GM12865 (cell line): ENCODE results near the gene OR51E1.

Source experiments
- DNase-seq: peaks from one replicate; pipeline ENCODE4 v3.0.0; 2010; ENCODE audit warnings: low read depth
- H3K4me3 ChIP-seq: 2 replicates; pipeline ENCODE4 v1.5.1; 2011; ENCODE audit warnings: mild to moderate bottlenecking, low read depth, low read length, control low read depth
- CTCF ChIP-seq: IDR thresholded peaks from 2 replicates; pipeline ENCODE4 v1.5.1; 2011; ENCODE audit warnings: low read length, control low read depth, low read depth, inconsistent platforms; ENCODE audit not compliant: insufficient read depth; ENCODE audit errors: missing control alignments

The OR51E1 gene

DNA sequence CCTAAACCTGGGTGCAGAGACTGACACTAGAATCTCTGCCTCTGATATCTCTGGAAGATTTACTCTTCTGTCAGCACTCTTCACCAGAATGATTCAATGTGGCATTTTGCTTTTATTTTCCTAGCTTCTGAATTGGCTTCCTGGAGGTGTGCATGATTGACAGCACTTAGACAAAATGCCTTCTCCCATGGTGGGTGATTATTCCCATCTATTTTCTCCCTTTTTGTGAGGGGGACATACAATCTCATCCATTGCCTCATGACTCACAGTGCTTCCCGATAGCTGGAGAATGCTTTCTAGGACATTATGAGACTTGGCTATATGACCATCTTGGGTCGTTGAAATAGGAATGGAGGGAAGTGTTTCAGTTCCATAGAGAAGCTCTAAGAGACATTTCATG lies 31.8 kb upstream of the OR51E1 start:
- DNase-seq = no peak
- no peak for TF ChIP-seq CTCF
- no peak overlapping the region for H3K4me3 ChIP-seq

DNA sequence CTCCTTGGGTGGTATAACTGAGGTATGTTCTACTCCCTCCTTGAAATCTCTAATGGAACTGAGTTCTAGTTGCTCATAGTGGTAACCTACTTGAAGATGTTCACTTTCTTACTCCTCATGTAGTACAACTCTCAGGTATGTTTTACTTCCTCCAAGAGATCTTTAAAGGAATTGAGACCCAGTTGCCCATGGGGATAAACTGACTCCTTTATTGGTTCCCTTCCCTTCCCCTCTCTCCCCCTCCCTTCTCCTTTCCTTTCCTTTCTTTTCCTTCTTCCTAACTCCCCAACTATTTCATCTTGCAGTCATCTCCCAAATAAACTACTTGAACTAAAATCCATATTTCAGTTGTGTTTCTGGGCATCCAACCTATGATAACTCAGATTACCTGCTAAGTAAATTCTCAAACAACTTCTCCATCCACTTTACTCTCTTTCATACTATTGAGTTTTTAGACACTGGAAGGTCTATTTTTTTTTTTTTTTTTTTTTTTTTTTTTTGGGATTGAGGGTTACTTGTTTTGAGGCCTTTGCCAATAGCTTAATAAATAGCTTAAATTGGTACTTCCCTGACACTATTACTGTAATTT lies 27.8 kb upstream of the OR51E1 start:
- TF ChIP-seq CTCF = no peak
- no peak overlapping the region for H3K4me3 ChIP-seq
- no peak for DNase-seq

GRCh38 chr11:4619514-4619913 lies 24.3 kb upstream of the OR51E1 start:
- no peak for TF ChIP-seq CTCF
- no peak for DNase-seq
- no peak overlapping the region for H3K4me3 ChIP-seq

- H3K4me3 ChIP-seq = no peak overlapping the region
- peak; percentile 77 for DNase-seq
- peak; percentile 63 for TF ChIP-seq CTCF
Observed at GRCh38 chr11:4626207-4627099, 17.3 kb upstream of the OR51E1 start.

GRCh38 chr11:4636136-4636535 lies 7.6 kb upstream of the OR51E1 start:
- DNase-seq = no peak
- TF ChIP-seq CTCF = no peak

GRCh38 chr11:4636962-4637661 lies 6.7 kb upstream of the OR51E1 start, which contains the start of gene OR51D1:
OR51D1 (plus strand) TSS chr11:4637477; CDS start chr11:4639791, 2,314 bp downstream.
- peak; percentile 96 for TF ChIP-seq CTCF
- peak; percentile 77 for DNase-seq
- no peak within 1 kb of the TSS for H3K4me3 ChIP-seq

More at GRCh38 chr11:4636136-4636535, 7.6 kb upstream of the OR51E1 start:
- H3K4me3 ChIP-seq = no peak overlapping the region
